Measurements from ENCODE around the gene IFIT1.
A peak's percentile ranks its signal among the peaks of the same experiment; 100 is the strongest.

Gene IFIT1

GRCh38 chr10:89382757-89383156, 9.7 kb upstream of the IFIT1 start:
- TF ChIP-seq CTCF (IDR thresholded peaks at IDR 0.05), result no peak

GRCh38 chr10:89384474-89385340, 7.7 kb upstream of the IFIT1 start:
- no peak for TF ChIP-seq CTCF (IDR thresholded peaks at IDR 0.05)

- TF ChIP-seq CTCF (IDR thresholded peaks at IDR 0.05), result no peak
Observed at GRCh38 chr10:89388806-89389205, 3.6 kb upstream of the IFIT1 start.

- TF ChIP-seq CTCF (IDR thresholded peaks at IDR 0.05), result 0 out of 2 replicates have a peak, but pooled peaks have one; percentile 21
Observed at GRCh38 chr10:89389254-89389653, 3.2 kb upstream of the IFIT1 start.

GRCh38 chr10:89390476-89391225, 1.8 kb upstream of the IFIT1 start:
- TF ChIP-seq CTCF (IDR thresholded peaks at IDR 0.05), result no peak

DNA sequence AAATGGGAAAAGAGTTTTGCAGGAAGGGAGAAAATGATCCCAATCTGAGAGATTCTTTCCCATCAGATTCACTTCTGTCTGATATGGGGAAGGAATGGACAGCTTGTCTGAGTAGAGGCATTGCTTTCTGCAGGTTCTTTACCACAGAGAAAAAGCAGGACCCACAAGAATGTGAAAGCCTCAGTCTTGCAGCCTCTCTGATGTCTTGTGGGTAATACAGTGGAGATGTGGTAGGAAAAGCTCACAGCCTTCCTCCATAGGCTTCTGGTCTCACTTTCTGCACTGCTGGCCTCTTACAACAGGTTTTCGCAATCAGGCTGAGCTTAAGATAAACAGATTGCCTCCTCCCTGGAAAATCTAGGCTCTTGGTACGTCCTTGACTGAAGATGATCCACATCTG, 551 bp downstream of the IFIT1 start:
- no peak for TF ChIP-seq CTCF (IDR thresholded peaks at IDR 0.05)

DNA sequence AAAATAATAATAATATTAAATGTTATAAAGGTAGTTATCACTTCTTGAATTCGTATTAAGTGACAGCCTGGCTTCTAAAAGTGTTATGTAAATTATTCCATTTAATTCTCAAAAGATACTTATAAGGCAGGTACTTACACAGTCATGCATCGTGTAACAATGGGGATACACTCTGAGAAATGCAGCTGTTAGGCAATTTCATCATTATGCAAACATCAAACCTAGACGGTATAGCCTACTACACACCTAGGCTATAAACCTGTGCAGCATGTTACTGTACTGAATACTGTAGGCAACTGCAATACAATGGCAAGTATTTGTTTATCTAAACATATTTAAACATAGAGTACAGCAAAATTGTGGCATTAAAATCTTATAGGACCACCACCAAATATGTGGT, 1.5 kb downstream of the IFIT1 start:
- TF ChIP-seq CTCF (IDR thresholded peaks at IDR 0.05), result no peak
